WTC11 (cell line): Measurements from ENCODE around the gene STYK1.

ENCODE experiments used
- CREB1 ChIP-seq: sonication (generic); formaldehyde crosslinking; IDR thresholded peaks from 2 replicates; pipeline ENCODE4 v1.8.0; 2023; ENCODE audit warnings: mild to moderate bottlenecking, missing genetic modification reagents
- FOXJ3 ChIP-seq: sonication (generic); formaldehyde crosslinking; IDR thresholded peaks from 2 replicates; pipeline ENCODE4 v1.9.0; 2021; ENCODE audit warnings: missing genetic modification reagents, mild to moderate bottlenecking, borderline replicate concordance
- JUN ChIP-seq: sonication (generic); formaldehyde crosslinking; IDR thresholded peaks from 2 replicates; pipeline ENCODE4 v1.8.0; 2023; ENCODE audit warnings: mild to moderate bottlenecking, missing genetic modification reagents
- NFE2L1 ChIP-seq: sonication (generic); formaldehyde crosslinking; IDR thresholded peaks from 2 replicates; pipeline ENCODE4 v1.8.1; 2023; ENCODE audit warnings: missing genetic modification reagents
- NR3C1 ChIP-seq: sonication (generic); formaldehyde crosslinking; conservative IDR thresholded peaks from 2 replicates; pipeline ENCODE4 v1.8.1; 2023; ENCODE audit warnings: low read depth, mild to moderate bottlenecking, missing genetic modification reagents
- SMAD3 ChIP-seq: sonication (generic); formaldehyde crosslinking; IDR thresholded peaks from 2 replicates; pipeline ENCODE4 v1.8.0; 2022; ENCODE audit warnings: missing genetic modification reagents, mild to moderate bottlenecking, borderline replicate concordance
- ZBTB21 ChIP-seq: sonication (generic); formaldehyde crosslinking; IDR thresholded peaks from 2 replicates; pipeline ENCODE4 v1.8.1; 2023; ENCODE audit warnings: mild to moderate bottlenecking, missing genetic modification reagents, borderline replicate concordance
- ZNF263 ChIP-seq: sonication (generic); formaldehyde crosslinking; IDR thresholded peaks from 2 replicates; pipeline ENCODE4 v1.8.1; 2022; ENCODE audit warnings: low read depth, mild to moderate bottlenecking, moderate library complexity, missing genetic modification reagents
- TF ChIP-seq, protein P1 (sequence below): fragments of 200-600 bp; IDR thresholded peaks from 2 replicates; pipeline ENCODE4 v1.8.0; 2022; ENCODE audit warnings: antibody characterized with exemption
- TF ChIP-seq, protein P2 (sequence below): sonication (generic); formaldehyde crosslinking; IDR thresholded peaks from 2 replicates; pipeline ENCODE4 v1.8.0; 2022; ENCODE audit warnings: mild to moderate bottlenecking, missing genetic modification reagents
- TF ChIP-seq, protein P3 (sequence below): sonication (generic); formaldehyde crosslinking; IDR thresholded peaks from 2 replicates; pipeline ENCODE4 v1.8.1; 2022; ENCODE audit warnings: mild to moderate bottlenecking, moderate library complexity, missing genetic modification reagents
- TF ChIP-seq, protein P4 (sequence below): sonication (generic); formaldehyde crosslinking; IDR thresholded peaks from 2 replicates; pipeline ENCODE4 v1.8.1; 2023; ENCODE audit warnings: mild to moderate bottlenecking, missing genetic modification reagents, moderate library complexity

DNA sequence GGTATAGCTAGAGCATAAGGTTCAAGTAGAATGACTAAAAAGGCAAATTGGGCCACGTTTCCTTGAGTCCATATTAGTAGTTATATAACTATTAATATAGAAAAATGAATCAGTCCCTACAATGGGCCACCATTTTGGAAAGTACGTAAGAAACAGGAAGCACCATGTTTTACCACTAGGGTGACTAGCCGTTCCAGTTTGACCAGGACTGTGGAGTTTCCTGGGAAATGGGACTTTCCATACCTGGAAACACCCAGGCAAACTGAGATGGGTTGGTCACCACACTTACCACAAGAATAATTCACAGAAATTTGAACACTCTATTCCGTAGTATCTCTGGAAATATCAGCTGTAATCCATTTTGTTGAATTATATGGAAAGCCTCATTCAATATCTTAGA, 58.3 kb downstream of the STYK1 start:
- TF ChIP-seq, protein P1, sequence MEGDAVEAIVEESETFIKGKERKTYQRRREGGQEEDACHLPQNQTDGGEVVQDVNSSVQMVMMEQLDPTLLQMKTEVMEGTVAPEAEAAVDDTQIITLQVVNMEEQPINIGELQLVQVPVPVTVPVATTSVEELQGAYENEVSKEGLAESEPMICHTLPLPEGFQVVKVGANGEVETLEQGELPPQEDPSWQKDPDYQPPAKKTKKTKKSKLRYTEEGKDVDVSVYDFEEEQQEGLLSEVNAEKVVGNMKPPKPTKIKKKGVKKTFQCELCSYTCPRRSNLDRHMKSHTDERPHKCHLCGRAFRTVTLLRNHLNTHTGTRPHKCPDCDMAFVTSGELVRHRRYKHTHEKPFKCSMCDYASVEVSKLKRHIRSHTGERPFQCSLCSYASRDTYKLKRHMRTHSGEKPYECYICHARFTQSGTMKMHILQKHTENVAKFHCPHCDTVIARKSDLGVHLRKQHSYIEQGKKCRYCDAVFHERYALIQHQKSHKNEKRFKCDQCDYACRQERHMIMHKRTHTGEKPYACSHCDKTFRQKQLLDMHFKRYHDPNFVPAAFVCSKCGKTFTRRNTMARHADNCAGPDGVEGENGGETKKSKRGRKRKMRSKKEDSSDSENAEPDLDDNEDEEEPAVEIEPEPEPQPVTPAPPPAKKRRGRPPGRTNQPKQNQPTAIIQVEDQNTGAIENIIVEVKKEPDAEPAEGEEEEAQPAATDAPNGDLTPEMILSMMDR, result no peak
- TF ChIP-seq, protein P2, sequence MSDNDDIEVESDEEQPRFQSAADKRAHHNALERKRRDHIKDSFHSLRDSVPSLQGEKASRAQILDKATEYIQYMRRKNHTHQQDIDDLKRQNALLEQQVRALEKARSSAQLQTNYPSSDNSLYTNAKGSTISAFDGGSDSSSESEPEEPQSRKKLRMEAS (CRISPR knock-in tag), result no peak
- TF ChIP-seq NR3C1 (CRISPR knock-in tag) (no peak), NFE2L1 (CRISPR knock-in tag) (no peak), CREB1 (CRISPR knock-in tag) (no peak), ZNF263 (CRISPR knock-in tag) (no peak), JUN (CRISPR knock-in tag) (no peak), SMAD3 (CRISPR knock-in tag) (no peak), FOXJ3 (CRISPR knock-in tag) (no peak), ZBTB21 (CRISPR knock-in tag) (no peak)
- TF ChIP-seq, protein P3, sequence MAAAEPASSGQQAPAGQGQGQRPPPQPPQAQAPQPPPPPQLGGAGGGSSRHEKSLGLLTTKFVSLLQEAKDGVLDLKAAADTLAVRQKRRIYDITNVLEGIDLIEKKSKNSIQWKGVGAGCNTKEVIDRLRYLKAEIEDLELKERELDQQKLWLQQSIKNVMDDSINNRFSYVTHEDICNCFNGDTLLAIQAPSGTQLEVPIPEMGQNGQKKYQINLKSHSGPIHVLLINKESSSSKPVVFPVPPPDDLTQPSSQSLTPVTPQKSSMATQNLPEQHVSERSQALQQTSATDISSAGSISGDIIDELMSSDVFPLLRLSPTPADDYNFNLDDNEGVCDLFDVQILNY (CRISPR knock-in tag), result no peak
- TF ChIP-seq, protein P4, sequence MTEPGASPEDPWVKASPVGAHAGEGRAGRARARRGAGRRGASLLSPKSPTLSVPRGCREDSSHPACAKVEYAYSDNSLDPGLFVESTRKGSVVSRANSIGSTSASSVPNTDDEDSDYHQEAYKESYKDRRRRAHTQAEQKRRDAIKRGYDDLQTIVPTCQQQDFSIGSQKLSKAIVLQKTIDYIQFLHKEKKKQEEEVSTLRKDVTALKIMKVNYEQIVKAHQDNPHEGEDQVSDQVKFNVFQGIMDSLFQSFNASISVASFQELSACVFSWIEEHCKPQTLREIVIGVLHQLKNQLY (CRISPR knock-in tag), result no peak
